Epithelial cell of esophagus (primary cell): ENCODE measurements around the gene ZNF775.
A peak's percentile ranks its signal among the peaks of the same experiment; 100 is the strongest.

ENCODE experiments used
- DNase-seq: peaks from one replicate; pipeline ENCODE4 v3.0.0; 2010; ENCODE audit warnings: low read depth
- H3K4me3 ChIP-seq: 2 replicates; pipeline ENCODE4 v1.5.1; 2011; ENCODE audit warnings: mild to moderate bottlenecking, low read length, control low read depth
- TF ChIP-seq, protein P1 (sequence below): IDR thresholded peaks from 2 replicates; pipeline ENCODE4 v1.5.1; 2011; ENCODE audit warnings: low read depth, mild to moderate bottlenecking, low read length, control low read depth, inconsistent platforms; ENCODE audit not compliant: insufficient read depth; ENCODE audit errors: missing control alignments

Gene ZNF775

DNA sequence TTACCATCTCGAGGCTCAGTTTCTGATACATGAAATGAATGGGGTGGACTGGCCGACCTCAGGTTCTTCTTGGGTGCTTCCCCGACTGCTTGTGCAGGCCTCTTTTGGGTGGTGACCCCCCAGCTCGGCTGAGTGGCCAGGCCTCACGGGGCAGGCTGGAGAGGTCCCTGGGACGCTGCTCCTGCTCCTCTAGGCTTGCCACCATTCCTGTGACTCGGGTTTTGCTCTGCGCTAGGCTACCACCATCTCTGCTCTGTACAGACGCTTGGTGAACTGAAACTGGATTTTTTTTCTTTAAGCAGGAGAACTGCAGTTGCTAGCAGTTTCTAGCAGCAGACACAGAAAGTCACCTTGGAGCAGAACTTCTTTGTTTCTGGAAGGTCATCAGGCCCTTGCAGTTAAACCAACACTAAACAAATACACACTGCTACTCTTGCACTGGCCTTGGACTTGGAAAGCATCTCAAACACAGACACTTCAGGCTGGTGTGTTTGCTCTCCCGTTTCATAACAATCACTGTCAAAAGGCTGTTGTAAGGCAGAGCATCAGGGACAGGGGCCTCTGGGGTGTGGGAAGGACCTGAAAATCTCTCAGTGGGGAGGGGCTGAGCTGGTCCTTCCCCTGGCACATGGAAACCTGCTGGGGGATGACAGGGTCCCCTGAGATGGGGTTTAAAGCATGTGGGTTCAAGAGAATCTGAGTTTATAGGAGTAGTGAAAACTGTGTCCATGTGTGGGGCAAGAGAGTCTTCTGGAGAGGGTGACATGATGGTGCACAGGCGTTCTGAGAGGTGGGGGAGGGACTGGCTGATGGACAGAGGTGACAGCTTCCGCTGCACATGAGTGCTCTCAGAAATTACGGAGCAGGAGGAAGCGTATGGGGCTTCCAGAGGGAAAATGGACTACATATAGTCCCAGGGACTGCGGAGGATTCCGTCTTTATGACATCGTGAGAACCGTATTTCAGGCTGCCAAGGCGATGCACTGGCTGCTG, 36.3 kb downstream of the ZNF775 start:
- TF ChIP-seq, protein P1, sequence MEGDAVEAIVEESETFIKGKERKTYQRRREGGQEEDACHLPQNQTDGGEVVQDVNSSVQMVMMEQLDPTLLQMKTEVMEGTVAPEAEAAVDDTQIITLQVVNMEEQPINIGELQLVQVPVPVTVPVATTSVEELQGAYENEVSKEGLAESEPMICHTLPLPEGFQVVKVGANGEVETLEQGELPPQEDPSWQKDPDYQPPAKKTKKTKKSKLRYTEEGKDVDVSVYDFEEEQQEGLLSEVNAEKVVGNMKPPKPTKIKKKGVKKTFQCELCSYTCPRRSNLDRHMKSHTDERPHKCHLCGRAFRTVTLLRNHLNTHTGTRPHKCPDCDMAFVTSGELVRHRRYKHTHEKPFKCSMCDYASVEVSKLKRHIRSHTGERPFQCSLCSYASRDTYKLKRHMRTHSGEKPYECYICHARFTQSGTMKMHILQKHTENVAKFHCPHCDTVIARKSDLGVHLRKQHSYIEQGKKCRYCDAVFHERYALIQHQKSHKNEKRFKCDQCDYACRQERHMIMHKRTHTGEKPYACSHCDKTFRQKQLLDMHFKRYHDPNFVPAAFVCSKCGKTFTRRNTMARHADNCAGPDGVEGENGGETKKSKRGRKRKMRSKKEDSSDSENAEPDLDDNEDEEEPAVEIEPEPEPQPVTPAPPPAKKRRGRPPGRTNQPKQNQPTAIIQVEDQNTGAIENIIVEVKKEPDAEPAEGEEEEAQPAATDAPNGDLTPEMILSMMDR = no peak
- DNase-seq = no peak
- H3K4me3 ChIP-seq = no peak overlapping the region

DNA sequence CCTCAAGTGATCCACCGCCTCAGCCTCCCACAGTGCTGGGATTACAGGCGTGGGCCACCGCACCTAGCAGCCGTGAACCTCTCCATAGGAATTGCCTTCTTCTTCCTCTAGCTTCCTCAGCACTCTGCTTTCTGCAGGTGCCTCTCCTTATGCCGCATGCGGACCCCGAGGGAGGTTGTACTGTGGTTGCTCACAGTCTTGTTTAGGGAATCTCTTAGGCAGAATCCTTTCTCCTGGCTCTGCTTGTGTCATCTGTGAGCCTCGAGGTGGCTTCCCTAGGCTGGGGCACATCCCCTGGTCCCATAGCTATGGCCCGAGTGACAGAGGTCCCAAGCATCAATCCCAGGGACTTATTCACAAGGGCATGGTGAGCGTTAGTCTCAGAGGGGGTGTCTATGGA, 38.1 kb downstream of the ZNF775 start:
- no peak overlapping the region for H3K4me3 ChIP-seq
- no peak for DNase-seq
- TF ChIP-seq, protein P1 = no peak

- no peak for DNase-seq
- TF ChIP-seq, protein P1 = no peak
- no peak overlapping the region for H3K4me3 ChIP-seq
Measured at GRCh38 chr7:150417863-150418262, 38.7 kb downstream of the ZNF775 start.

GRCh38 chr7:150420242-150420641, 41.1 kb downstream of the ZNF775 start:
- TF ChIP-seq, protein P1 = no peak
- DNase-seq = no peak
- no peak overlapping the region for H3K4me3 ChIP-seq

GRCh38 chr7:150420987-150421674, 42.0 kb downstream of the ZNF775 start:
- peak; percentile 73 for DNase-seq
- H3K4me3 ChIP-seq = no peak overlapping the region
- TF ChIP-seq, protein P1 = peak; percentile 83

- no peak overlapping the region for H3K4me3 ChIP-seq
- TF ChIP-seq, protein P1 = no peak
- DNase-seq = no peak
Measured at GRCh38 chr7:150421831-150422230, 42.7 kb downstream of the ZNF775 start.

GRCh38 chr7:150425670-150426069, 46.5 kb downstream of the ZNF775 start:
- H3K4me3 ChIP-seq = no peak overlapping the region
- DNase-seq = no peak
- TF ChIP-seq, protein P1 = no peak
